SU-DHL-6 (cell line): ENCODE measurements around the gene ADGRE3.

Source experiments
- EZH2phosphoT487 ChIP-seq: fragments of 200-600 bp; sonication (generic), shearing (Covaris generic); conservative IDR thresholded peaks from 2 replicates; pipeline ENCODE4 v1.6.1; 2018; ENCODE audit warnings: mild to moderate bottlenecking, antibody characterized with exemption, low read length, moderate library complexity, mixed read lengths
- TF ChIP-seq, protein P1 (sequence below): fragments of 200-600 bp; sonication (generic); IDR thresholded peaks from one replicate; pipeline ENCODE4 v1.5.1; 2017; ENCODE audit warnings: antibody characterized with exemption, mild to moderate bottlenecking, low read length, moderate library complexity; ENCODE audit not compliant: insufficient read depth, poor library complexity, severe bottlenecking

DNA sequence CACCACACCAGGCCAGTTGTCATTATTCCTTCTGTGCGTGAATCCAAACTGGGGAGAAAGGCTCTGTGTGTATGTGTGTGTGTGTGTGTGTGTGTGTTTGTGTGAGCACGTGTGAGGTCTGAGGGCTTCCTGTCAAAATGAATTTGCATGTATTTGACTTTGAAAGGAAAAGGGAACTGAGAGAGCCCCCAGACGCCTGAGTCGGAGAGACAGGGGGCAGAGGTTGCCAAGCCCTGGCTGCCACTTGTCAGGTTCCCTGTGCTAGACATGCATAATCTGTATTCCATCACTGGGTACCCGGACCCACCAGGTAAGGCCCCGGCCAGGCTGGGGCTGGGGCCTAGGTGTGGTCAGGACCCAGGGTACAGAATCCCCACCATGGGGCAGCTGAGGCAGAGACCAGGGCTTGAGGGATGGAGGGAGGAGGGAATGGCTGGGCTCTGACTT, 91.7 kb downstream of the ADGRE3 start, which contains the start of gene CLEC17A:
- TF ChIP-seq, protein P1, sequence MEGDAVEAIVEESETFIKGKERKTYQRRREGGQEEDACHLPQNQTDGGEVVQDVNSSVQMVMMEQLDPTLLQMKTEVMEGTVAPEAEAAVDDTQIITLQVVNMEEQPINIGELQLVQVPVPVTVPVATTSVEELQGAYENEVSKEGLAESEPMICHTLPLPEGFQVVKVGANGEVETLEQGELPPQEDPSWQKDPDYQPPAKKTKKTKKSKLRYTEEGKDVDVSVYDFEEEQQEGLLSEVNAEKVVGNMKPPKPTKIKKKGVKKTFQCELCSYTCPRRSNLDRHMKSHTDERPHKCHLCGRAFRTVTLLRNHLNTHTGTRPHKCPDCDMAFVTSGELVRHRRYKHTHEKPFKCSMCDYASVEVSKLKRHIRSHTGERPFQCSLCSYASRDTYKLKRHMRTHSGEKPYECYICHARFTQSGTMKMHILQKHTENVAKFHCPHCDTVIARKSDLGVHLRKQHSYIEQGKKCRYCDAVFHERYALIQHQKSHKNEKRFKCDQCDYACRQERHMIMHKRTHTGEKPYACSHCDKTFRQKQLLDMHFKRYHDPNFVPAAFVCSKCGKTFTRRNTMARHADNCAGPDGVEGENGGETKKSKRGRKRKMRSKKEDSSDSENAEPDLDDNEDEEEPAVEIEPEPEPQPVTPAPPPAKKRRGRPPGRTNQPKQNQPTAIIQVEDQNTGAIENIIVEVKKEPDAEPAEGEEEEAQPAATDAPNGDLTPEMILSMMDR, result no peak
- TF ChIP-seq EZH2phosphoT487, result no peak
